ENCODE data around the gene PPP1R1B. TPM values are rescaled to one million over a fixed set of nuclear protein-coding genes. Genes with fewer than 3 reads are reported as not detected.
A peak's percentile ranks its signal among the peaks of the same experiment; 100 is the strongest.

PPP1R1B gene
- total RNA-seq, 1 donor, result not detected

- DNase-seq (ENCODE audit: low read depth in 2 of 3, low spot score in 2 of 3), result no peak
Observed at GRCh38 chr17:39614545-39615157, 12.1 kb upstream of the PPP1R1B start.

DNA sequence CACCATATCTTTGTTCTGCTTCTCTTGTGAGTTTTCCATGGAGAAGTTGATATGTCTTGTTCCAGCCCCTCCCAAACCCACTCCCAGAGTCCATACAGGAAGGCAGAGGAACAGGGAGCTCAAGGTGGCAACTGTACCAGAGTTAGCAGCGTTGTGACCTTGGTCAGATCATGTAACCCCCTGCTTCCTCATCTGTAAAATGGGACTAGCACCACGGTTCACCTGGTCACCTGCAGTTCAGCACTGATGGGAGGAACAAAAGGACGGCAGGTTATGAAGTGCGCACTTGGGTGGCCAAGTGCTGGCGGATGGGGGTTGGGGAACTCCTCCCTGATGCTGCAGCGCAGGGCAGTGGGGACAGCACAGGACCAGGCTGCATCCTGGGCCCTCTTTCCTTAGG lies 11.3 kb upstream of the PPP1R1B start:
- no peak for DNase-seq (ENCODE audit: low read depth in 2 of 3, low spot score in 2 of 3)

DNA sequence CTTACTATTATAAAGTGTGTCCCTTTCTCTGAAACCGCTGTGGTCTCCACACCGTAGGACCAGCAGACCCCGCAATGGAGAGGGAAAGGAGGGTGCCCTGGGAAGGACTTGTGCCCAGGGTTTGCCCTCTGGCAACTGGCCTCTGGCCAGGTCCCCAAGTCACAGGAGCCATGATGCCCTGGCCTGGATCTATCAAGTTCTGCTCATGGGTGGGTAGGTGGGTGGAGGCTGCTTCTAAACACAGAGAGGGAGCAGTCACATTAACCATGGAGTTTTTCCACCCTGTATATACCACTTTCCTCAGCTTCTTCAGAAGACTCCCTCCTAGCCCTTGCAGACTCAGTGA lies 9.7 kb upstream of the PPP1R1B start:
- no peak for DNase-seq (ENCODE audit: low read depth in 2 of 3, low spot score in 2 of 3)

- peak in 2 of 3 donors; percentile 51 to 65 for DNase-seq (ENCODE audit: low read depth in 2 of 3, low spot score in 2 of 3)
Observed at GRCh38 chr17:39617446-39618245, 9.1 kb upstream of the PPP1R1B start.

DNA sequence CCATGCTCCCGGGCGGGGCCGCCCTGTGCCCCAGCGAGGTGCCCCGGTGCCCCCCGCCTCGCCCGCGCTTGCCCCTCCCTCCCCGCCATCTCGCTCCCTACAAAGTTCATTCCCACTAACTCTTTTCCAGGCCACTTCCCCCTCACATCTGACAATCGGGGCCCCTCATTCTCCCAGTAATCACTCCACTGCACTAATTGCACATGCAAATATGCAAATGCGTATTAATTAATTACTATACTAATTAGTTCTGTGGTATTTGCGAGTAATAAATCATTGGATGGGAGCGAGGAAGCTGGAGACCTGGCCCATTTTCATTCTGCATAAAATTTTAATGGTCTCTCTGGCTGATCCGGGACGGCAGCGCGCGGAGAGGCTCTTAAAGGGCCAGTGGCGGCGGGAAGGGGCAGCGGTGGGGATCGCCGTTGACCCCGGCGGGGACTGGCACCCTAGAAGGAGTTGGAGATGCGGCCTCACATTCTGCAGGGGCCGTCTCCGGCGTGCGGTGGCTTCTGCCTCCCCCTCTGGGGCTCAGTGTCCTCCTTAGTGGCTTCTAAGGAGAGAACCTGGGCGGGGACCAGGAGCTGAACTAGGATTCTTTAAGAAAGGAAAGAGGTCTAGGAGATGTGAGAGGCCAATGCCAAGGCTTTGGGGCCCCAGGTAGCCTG lies 8.4 kb upstream of the PPP1R1B start:
- DNase-seq (ENCODE audit: low read depth in 2 of 3, low spot score in 2 of 3), result no peak

DNA sequence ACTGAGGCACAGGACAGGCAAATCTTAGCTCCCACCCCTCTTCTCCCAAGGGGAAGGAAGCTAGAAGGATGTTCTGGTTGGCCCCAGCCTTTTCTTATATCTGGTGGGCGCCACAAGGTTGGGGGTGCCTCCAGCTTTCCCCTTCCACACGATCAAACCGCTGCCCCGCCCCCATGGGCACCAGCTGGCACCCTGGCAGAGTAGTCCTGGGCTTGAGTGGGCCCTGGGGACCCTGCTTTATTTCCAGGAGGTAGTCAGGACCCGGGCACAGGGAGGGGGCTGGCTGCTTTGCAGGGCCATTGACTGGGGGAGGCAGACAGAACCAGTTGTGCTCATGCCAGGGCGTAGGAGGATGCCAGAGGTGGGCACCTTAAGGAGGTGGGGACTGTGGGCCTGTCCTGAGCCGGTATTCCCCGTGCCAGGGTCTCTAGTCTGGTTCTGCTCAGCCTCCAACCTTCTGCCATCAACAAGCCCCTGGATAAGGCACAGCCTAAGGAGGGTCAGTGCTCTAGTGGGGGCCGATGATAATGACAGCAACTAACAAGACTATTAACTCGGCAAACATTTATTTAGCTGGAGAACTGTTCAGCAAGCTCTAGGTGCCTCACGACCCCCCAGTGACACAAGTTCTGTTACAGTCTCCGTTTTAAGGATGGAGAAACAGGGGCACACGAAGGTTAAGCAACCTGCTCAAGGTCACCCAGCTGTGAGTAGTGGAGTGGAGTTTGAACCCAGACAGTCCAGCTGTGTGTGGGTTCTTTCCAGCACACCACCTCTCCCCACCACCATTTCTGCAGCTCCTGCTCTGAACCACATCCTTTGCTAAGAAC lies 7.6 kb upstream of the PPP1R1B start:
- no peak for DNase-seq (ENCODE audit: low read depth in 2 of 3, low spot score in 2 of 3)

GRCh38 chr17:39619786-39620101 lies 7.0 kb upstream of the PPP1R1B start:
- DNase-seq (ENCODE audit: low read depth in 2 of 3, low spot score in 2 of 3), result no peak

GRCh38 chr17:39621523-39622379 lies 5.0 kb upstream of the PPP1R1B start:
- peak; percentile 74 to 92 (median 89) for DNase-seq (ENCODE audit: low read depth in 2 of 3, low spot score in 2 of 3)

DNA sequence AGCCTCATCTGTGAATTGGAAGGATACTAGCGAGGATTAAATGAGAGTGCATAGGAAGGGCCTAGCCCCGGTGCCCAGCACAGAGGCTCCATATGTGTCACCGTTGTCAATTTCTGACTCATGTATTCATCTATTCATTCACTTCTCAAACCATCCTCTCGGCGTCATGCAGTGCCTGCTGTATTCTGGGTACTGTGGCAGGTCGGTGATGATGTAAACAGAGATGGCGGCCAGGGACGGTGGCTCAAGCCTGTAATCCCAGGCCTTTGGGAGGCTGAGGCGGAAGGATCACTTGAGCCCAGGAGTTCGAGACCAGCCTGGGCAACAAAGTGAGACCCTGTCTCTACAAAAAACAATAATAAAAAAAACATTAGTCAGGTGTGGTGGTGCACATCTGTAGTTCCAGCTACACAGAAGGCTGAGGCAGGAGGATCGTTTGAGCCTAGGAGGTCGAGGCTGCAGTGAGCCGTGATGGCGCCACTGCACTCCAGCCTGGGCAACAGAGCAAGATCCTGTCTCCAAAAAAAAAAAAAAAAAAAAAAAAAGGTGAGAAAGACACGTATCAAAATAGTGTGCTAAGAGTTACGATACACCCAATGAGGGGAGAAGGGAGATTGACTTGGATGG lies 4.3 kb upstream of the PPP1R1B start:
- no peak for DNase-seq (ENCODE audit: low read depth in 2 of 3, low spot score in 2 of 3)

DNA sequence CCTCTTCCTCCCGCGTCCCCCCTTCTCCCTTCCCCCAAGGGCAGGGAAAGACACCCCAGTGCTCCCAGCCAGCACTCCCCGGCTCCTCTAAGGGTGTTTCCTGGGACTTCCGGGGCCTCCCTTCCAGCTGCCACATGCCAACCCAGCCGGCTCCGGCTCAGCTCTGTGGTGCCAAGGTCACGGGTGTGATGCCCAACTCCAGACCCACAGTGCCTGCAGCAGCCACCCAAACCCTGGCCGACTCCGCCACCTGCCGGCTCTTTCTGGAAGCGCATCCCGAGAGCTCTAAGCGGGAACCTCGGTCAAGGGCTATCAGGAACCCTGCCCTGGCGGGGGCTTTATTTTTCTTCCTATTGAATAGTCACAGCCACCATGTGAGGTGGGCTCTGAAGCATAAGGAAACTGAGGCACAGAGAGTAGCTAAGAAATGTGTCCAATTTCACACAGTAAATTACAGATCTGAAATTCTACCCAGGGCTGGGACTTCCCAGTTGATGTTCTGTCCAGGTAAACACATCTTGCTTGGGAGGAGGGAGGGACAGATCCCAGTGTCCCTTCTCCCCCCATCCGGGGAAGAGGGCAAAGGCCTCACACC lies 3.3 kb upstream of the PPP1R1B start:
- DNase-seq (ENCODE audit: low read depth in 2 of 3, low spot score in 2 of 3), result peak; percentile 63 to 83 (median 74)

DNA sequence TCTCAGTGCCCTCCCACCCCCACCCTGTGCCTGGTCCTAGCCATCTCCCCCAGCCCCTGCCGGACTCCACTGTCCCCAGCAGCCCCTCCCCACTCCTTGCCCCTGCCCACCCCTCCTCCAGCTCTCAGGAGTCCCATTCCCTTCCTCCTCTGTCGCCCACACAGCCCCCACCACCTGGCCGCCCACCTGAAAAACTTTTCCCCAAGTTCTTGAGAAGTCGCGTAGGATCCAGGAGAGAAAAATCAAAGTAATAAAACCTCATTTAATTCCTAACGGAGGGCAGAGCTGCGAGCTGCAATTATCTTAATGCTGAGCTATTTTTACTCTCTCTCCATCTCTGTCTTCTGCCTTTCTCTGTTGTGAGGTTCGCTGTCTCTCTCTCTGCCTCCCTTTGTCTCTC lies 2.4 kb upstream of the PPP1R1B start:
- no peak for DNase-seq (ENCODE audit: low read depth in 2 of 3, low spot score in 2 of 3)

DNA sequence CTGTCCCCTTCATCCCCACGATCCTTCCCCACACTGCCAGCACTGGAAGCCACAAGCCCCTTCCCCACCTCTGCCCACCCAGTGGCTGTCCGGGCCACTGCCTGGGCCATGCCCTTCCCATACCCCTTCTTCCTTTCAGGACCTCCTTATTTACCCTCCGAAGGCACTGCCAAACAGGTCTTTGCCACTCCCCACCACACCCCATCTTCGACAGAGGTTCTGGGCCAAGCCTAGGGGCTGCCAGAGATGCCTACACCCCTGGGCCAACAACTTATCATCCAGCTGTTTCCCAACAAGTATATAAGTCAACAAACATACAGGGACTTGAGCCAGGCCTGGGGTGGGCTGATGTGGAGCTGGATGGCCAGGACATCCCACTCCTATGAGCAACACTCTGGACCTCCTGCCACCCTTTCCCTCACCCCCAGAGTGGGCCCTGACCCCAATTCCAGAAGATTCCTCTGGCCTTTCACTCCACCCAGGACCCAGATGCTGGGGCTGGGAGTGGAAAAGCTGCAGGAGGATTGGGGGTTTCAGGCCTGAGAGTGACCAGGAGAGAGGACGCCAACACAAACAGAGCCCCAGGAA lies 1.5 kb upstream of the PPP1R1B start:
- no peak for DNase-seq (ENCODE audit: low read depth in 2 of 3, low spot score in 2 of 3)

GRCh38 chr17:39627047-39627711 lies 427 bp downstream of the PPP1R1B start:
- no peak for DNase-seq (ENCODE audit: low read depth in 2 of 3, low spot score in 2 of 3)

GRCh38 chr17:39627712-39628516 lies 1.2 kb downstream of the PPP1R1B start:
- no peak for DNase-seq (ENCODE audit: low read depth in 2 of 3, low spot score in 2 of 3)

GRCh38 chr17:39628655-39629493 lies 2.1 kb downstream of the PPP1R1B start:
- no peak for DNase-seq (ENCODE audit: low read depth in 2 of 3, low spot score in 2 of 3)

DNA sequence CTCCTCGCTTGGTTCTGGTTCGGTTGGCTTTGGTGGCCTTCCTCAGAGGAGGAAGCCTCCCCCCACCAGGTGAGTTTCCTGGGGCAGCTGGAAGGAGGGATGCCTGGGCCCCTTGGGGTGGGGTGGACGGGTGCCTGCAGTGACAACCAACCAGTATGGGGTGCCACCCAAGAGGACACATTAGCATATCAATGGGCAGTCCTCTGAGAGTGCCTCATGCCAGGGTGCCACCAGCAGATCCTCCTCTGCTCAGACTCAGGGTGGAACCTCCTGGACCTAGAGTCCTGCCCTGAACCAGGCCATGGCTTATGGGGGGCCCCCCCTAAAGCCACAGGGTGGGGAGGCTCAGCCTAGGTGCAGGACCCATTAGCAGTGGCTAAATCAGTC lies 2.7 kb downstream of the PPP1R1B start:
- no peak for DNase-seq (ENCODE audit: low read depth in 2 of 3, low spot score in 2 of 3)

GRCh38 chr17:39629898-39630297 lies 3.1 kb downstream of the PPP1R1B start:
- DNase-seq (ENCODE audit: low read depth in 2 of 3, low spot score in 2 of 3), result no peak

Measured in hematopoietic multipotent progenitor cell (in vitro differentiated cells).